Vagina (tissue), 2 donors: ENCODE measurements around the gene RIN3. TPM values are rescaled to one million over a fixed set of nuclear protein-coding genes. Genes with fewer than 3 reads are reported as not detected.
A peak's percentile ranks its signal among the peaks of the same experiment; 100 is the strongest.

ENCODE experiments used
- DNase-seq, 2 donors: peaks; one replicate each; pipeline ENCODE4 v3.0.0-alpha.2; 2017; ENCODE audit errors: extremely low spot score in 2 of 2
- H3K27ac ChIP-seq: fragments of 200-600 bp; sonication (generic); one replicate; pipeline ENCODE4 v1.5.1; 2019
- H3K27me3 ChIP-seq: fragments of 200-600 bp; sonication (generic); one replicate; pipeline ENCODE4 v1.5.1; 2019
- H3K36me3 ChIP-seq, 2 donors: fragments of 200-600 bp; sonication (generic); one replicate each; pipeline ENCODE4 v1.5.1; 2017 to 2019
- H3K4me1 ChIP-seq: fragments of 200-600 bp; sonication (generic); one replicate; pipeline ENCODE4 v1.5.1; 2019
- H3K4me3 ChIP-seq, 2 donors: fragments of 200-600 bp; sonication (generic); 1 replicate in 1 of 2; 2 replicates in 1 of 2; pipeline ENCODE4 v1.5.1; 2016 to 2019
- H3K9me3 ChIP-seq: fragments of 200-600 bp; sonication (generic); one replicate; pipeline ENCODE4 v1.5.1; 2019
- CTCF ChIP-seq, 3 experiments: fragments of 450-650 bp in 2 of 3; fragments of 200-600 bp in 1 of 3; sonication (generic) in 1 of 3; IDR thresholded peaks; one replicate each; pipeline ENCODE4 v1.5.1; 2017 to 2019; ENCODE audit warnings: antibody characterized with exemption in 3 of 3, mild to moderate bottlenecking in 2 of 3, moderate library complexity in 2 of 3
- POLR2A ChIP-seq, 2 donors: fragments of 450-650 bp; IDR thresholded peaks; one replicate each; pipeline ENCODE4 v1.6.1; 2017; ENCODE audit warnings: antibody characterized with exemption in 2 of 2, mild to moderate bottlenecking in 2 of 2, moderate library complexity in 2 of 2
- POLR2AphosphoS5 ChIP-seq, 2 donors: sonication (generic); formaldehyde crosslinking; IDR thresholded peaks; one replicate each; pipeline ENCODE4 v1.9.0; 2017; ENCODE audit warnings: antibody characterized with exemption in 2 of 2, mild to moderate bottlenecking in 2 of 2, low read depth in 1 of 2; ENCODE audit not compliant: insufficient read depth in 1 of 2
- intact Hi-C: fragments of 100-400 bp; cut with DNase I; formaldehyde crosslinking; loops from one replicate; pipeline ENCODE4 v1.15.1; 2023
- total RNA-seq: library from RNA; depleted of rRNA; stranded (reverse); fragments of >200 nt; gene quantifications from one replicate; pipeline ENCODE4 v1.2.3, GENCODE V29; 2016

Gene RIN3
- total RNA-seq, 1 donor from 2014 or later: 22.6 TPM

DNA sequence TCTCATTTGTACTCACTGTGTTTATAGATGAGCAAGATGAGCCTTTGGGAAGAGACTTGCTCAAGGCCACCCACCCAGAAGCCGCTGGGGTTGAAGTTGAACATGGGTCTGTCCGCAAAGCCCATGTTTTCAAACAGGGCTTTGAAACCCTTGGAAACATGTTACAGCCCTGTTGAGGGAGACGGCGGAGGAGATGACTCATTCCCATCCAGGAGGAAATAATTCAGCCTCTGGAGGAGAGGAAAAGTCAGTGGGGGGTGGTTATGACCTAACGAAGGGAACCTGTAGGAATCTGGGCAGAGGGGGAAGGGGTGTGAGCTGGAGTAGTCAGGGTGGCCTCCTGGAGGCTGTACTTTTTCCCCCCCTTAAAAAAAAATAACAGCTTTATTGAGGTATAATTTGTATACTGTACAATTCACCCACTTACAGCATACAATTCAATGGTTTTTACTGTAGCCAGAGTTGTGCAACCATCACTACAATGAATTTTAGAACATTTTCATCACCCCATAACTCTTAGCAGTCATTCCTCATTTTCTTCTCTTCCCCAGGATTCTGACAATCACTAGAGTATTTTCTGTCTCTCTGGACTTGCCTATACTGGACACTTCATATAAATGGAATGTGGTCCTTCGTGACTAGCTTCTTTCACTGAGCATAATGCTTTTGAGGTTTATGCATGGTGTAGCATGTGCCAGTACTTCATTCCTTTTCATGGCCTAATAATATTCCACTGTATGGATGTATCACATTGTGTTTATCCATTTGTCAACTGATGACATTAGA, 1.9 kb upstream of the RIN3 start:
- Histone ChIP-seq H3K36me3 (no peaks in the 10 kb centered on the region), H3K4me1 (peaks cover 27% of the 10 kb centered on the region), H3K27me3 (no peaks in the 10 kb centered on the region), H3K9me3 (no peaks in the 10 kb centered on the region), H3K27ac (no peak overlapping the region), H3K4me3 (no peak overlapping the region)
- intact Hi-C loops: no loop called here
- DNase-seq: no peak
- TF ChIP-seq CTCF (IDR thresholded peaks at IDR 0.05): no peak
- no peak for TF ChIP-seq POLR2A (IDR thresholded peaks at IDR 0.05)
- no peak for TF ChIP-seq POLR2AphosphoS5 (IDR thresholded peaks at IDR 0.05; ENCODE audit: insufficient read depth in 1 of 2, low read depth in 1 of 2)

DNA sequence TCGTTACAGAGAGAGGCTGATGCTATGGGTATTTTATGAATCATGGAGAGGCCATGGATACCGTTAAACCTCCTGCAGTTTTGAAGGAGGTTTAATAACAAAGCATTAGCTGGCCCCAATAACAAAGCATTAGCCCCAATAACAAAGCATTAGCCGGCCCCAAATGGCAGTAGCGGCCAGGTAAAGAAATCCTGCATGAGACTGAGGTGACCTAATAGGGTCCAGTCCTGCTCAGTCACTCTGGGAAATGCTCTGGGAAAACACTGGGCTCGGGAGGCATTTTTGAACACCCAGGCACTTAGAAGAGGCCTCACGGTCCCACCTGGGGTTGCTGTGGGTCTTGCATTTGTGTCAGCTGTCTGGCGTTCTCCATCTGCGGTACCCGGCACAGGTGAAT, 776 bp upstream of the RIN3 start:
- intact Hi-C loops: no loop called here
- Histone ChIP-seq H3K36me3 (no peaks in the 10 kb centered on the region), H3K9me3 (no peaks in the 10 kb centered on the region), H3K27me3 (no peaks in the 10 kb centered on the region), H3K4me1 (peaks cover 33% of the 10 kb centered on the region), H3K27ac (peak overlapping the region; percentile 78), H3K4me3 (peak overlapping the region; percentile 82 to 86)
- DNase-seq: peak in 1 of 2 donors; percentile 82
- TF ChIP-seq CTCF (IDR thresholded peaks at IDR 0.05): no peak
- TF ChIP-seq POLR2AphosphoS5 (IDR thresholded peaks at IDR 0.05; ENCODE audit: insufficient read depth in 1 of 2, low read depth in 1 of 2): no peak
- no peak for TF ChIP-seq POLR2A (IDR thresholded peaks at IDR 0.05)

DNA sequence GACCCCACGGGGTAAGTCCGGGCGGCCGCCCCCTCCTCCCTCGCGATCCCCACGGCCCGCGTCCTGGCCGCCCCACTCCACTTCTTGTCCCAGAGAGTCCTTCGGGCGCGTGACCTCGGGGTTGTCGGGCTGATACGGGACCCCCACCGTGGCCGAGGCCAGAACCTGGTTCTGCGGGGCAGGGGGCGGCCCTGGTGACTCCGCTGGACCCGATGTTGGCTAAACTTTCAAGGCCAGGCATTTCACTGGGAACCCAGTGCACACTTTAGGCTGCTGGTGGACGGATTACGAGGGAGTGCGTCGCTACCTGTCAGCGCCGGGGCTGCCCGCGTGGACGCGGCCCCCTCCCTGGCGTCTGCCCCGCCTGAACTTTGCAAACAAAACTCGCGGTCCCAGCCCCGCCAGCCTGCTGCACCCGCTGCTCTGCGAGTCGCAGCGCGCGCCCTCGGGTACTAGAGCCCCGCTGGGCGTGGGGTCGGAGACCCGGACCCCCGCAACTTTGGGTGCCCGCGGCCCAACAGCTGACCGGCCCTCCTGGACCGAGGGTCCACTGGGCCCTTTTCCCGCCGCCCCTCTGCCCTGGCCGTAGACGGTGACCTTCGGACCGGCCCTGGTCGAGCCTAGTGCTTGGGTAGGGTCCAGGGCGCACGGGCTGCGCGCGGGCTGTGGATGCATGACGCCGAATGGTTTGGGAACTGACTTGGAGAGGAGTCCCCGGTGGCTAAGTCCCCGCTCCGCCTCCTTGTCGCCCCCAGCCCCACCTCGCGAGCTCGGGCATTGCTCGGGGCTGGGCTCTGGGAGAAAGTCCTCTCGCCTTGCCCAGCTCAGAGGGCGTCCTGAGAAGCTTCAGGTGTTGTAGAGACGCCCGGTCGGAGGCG, 624 bp downstream of the RIN3 start:
- no peaks in the 10 kb centered on the region for H3K36me3 ChIP-seq
- H3K27me3 ChIP-seq: no peaks in the 10 kb centered on the region
- H3K27ac ChIP-seq: peak overlapping the region; percentile 78
- DNase-seq: no peak
- no peaks in the 10 kb centered on the region for H3K9me3 ChIP-seq
- peaks cover 34% of the 10 kb centered on the region for H3K4me1 ChIP-seq
- intact Hi-C loops: no loop called here
- TF ChIP-seq CTCF (IDR thresholded peaks at IDR 0.05) (no peak), POLR2A (IDR thresholded peaks at IDR 0.05) (no peak), POLR2AphosphoS5 (IDR thresholded peaks at IDR 0.05; ENCODE audit: insufficient read depth in 1 of 2, low read depth in 1 of 2) (peak in 1 of 2 donors; percentile 36)
- H3K4me3 ChIP-seq: peak overlapping the region; percentile 82 to 86

- Histone ChIP-seq H3K27ac (peak overlapping the region; percentile 78), H3K4me3 (peak overlapping the region; percentile 82 to 86), H3K9me3 (no peaks in the 10 kb centered on the region), H3K36me3 (no peaks in the 10 kb centered on the region), H3K27me3 (no peaks in the 10 kb centered on the region), H3K4me1 (peaks cover 34% of the 10 kb centered on the region)
- TF ChIP-seq POLR2A (IDR thresholded peaks at IDR 0.05) (no peak), CTCF (IDR thresholded peaks at IDR 0.05) (no peak), POLR2AphosphoS5 (IDR thresholded peaks at IDR 0.05; ENCODE audit: insufficient read depth in 1 of 2, low read depth in 1 of 2) (no peak)
- intact Hi-C loops: no loop called here
- DNase-seq: no peak
Observed at GRCh38 chr14:92514844-92515514, 1.4 kb downstream of the RIN3 start.
